GM12878 (cell line): Measurements from ENCODE around the gene ARMC6. TPM values are rescaled to one million over a fixed set of nuclear protein-coding genes. Genes with fewer than 3 reads are reported as not detected.
"Not testable (repeated sequence)": the region's sequence is repeated elsewhere in the genome, so short reads cannot be mapped to it uniquely, and the experiment has no call there.

Experiments used
- ATAC-seq: fragments of 200-7000 bp; cut with Tn5 transposase; 3 replicates; pipeline ENCODE4 v1.9.1; 2020; ENCODE audit warnings: mild to moderate bottlenecking, moderate library complexity
- BruUV-seq: library from RNA; stranded (reverse); fragments of 400-500 nt; replicated peaks from 2 replicates; lab custom pipeline; 2021; lab: Mats Ljungman, UMichigan
- CTCF ChIA-PET: fragments of 300-600 bp; sonication (Branson Sonifier 250); formaldehyde crosslinking; extraction: SDS; loops from one replicate; lab custom pipeline; 2021; ENCODE audit warnings: inconsistent platforms; lab: Yijun Ruan, JAX
- POLR2A ChIA-PET: fragments of 350-600 bp; formaldehyde crosslinking; extraction: SDS; loops from one replicate; lab custom pipeline; 2021; ENCODE audit warnings: inconsistent platforms; lab: Charles Lee
- RAD21 ChIA-PET: fragments of 300-600 bp; sonication (Branson Sonifier 250); formaldehyde crosslinking; loops from one replicate; lab custom pipeline; 2023; ENCODE audit warnings: antibody characterized with exemption; ENCODE audit not compliant: unreplicated experiment; lab: Charles Lee
- SMC1A ChIA-PET: fragments of 300-600 bp; sonication (Branson Sonifier 250); formaldehyde crosslinking; loops from one replicate; lab custom pipeline; 2023; ENCODE audit not compliant: unreplicated experiment, uncharacterized antibody; lab: Charles Lee
- DNase-seq: peaks from one replicate; pipeline ENCODE4 v3.0.0-alpha.2; 2011; ENCODE audit warnings: low read depth, low spot score
- FAIRE-seq: peaks from 3 replicates; lab custom pipeline; 2011; peaks lifted over from hg19 to GRCh38; lab: Jason Lieb, UNC
- H2AFZ ChIP-seq: 2 replicates; pipeline ENCODE4 v1.6.0; 2011; ENCODE audit warnings: low read depth, low read length, control low read depth; ENCODE audit not compliant: control insufficient read depth
- H3K27ac ChIP-seq: 2 replicates; pipeline ENCODE4 v1.5.1; 2011; ENCODE audit warnings: control low read depth; ENCODE audit not compliant: control insufficient read depth, insufficient read depth
- H3K27me3 ChIP-seq, 2 experiments: replicated peaks in 1 of 2; 2 replicates each; pipeline versions ENCODE4 v1.6.0 to v1.6.1; 2011; ENCODE audit warnings: low read length in 1 of 2; ENCODE audit not compliant: control insufficient read depth in 2 of 2, insufficient read depth in 2 of 2
- H3K36me3 ChIP-seq, 2 experiments: 2 replicates each; pipeline ENCODE4 v1.5.1; 2011; ENCODE audit warnings: low read length in 1 of 2; ENCODE audit not compliant: control insufficient read depth in 2 of 2, insufficient read depth in 2 of 2
- H3K4me1 ChIP-seq: 2 replicates; pipeline ENCODE4 v1.6.1; 2011; ENCODE audit warnings: mild to moderate bottlenecking, low read length, moderate library complexity, mixed read lengths; ENCODE audit not compliant: control insufficient read depth, insufficient read depth
- H3K4me2 ChIP-seq: 2 replicates; pipeline ENCODE4 v1.6.0; 2011; ENCODE audit warnings: control low read depth; ENCODE audit not compliant: control insufficient read depth, insufficient read depth
- H3K4me3 ChIP-seq: fragments of 200-600 bp; sonication (generic); 2 replicates; pipeline ENCODE4 v1.5.1; 2016
- H3K79me2 ChIP-seq: 2 replicates; pipeline ENCODE4 v1.6.0; 2011; ENCODE audit warnings: low read length; ENCODE audit not compliant: control insufficient read depth, insufficient read depth
- H3K9ac ChIP-seq: 2 replicates; pipeline ENCODE4 v1.8.0; 2011; ENCODE audit warnings: low read length, control low read depth, mixed read lengths; ENCODE audit not compliant: control insufficient read depth, insufficient read depth
- H3K9me3 ChIP-seq: replicated peaks from 3 replicates; pipeline ENCODE4 v1.5.1; 2011; ENCODE audit warnings: mild to moderate bottlenecking, low read length; ENCODE audit not compliant: control insufficient read depth, insufficient read depth
- H4K20me1 ChIP-seq: 2 replicates; pipeline ENCODE4 v1.6.0; 2011; ENCODE audit not compliant: control insufficient read depth, insufficient read depth
- EZH2 ChIP-seq: IDR thresholded peaks from 2 replicates; pipeline ENCODE4 v1.6.1; 2012; ENCODE audit warnings: low read depth, mild to moderate bottlenecking, control low read depth, inconsistent platforms, low read length, borderline replicate concordance; ENCODE audit not compliant: control insufficient read depth
- FOXK2 ChIP-seq: fragments of 450-650 bp; IDR thresholded peaks from 2 replicates; pipeline ENCODE4 v1.6.1; 2017; ENCODE audit warnings: mild to moderate bottlenecking, moderate library complexity
- HDAC2 ChIP-seq: fragments of 200-600 bp; sonication (generic); IDR thresholded peaks from 2 replicates; pipeline ENCODE4 v1.6.1; 2017
- IRF5 ChIP-seq: fragments of 450-650 bp; IDR thresholded peaks from 2 replicates; pipeline ENCODE4 v1.6.1; 2017; ENCODE audit warnings: borderline replicate concordance
- KDM1A ChIP-seq: fragments of 200-600 bp; sonication (generic); IDR thresholded peaks from 2 replicates; pipeline ENCODE4 v1.6.1; 2016; ENCODE audit warnings: borderline replicate concordance
- KLF5 ChIP-seq: fragments of 450-650 bp; IDR thresholded peaks from 2 replicates; pipeline ENCODE4 v1.6.1; 2014; ENCODE audit warnings: mild to moderate bottlenecking; ENCODE audit not compliant: partially characterized antibody
- SUZ12 ChIP-seq: fragments of 200-600 bp; sonication (generic); IDR thresholded peaks from one replicate; pipeline ENCODE4 v1.6.1; 2018; ENCODE audit warnings: antibody characterized with exemption, mild to moderate bottlenecking; ENCODE audit not compliant: unreplicated experiment
- YY1 ChIP-seq: IDR thresholded peaks from 2 replicates; pipeline ENCODE4 v1.6.1; 2011; ENCODE audit warnings: low read depth, mild to moderate bottlenecking, low read length
- WGBS: methylation state at CpG from one replicate; pipeline ENCODE4 v1.1.6; 2016; ENCODE audit warnings: low lambda C conversion rate; ENCODE audit not compliant: insufficient replicate concordance, insufficient coverage; ENCODE audit errors: missing lambda C conversion rate; 5-methylcytosine and 5-hydroxymethylcytosine counted together
- in situ Hi-C: fragments of 300-500 bp; cut with MboI; formaldehyde crosslinking; loops from 9 replicates; pipeline ENCODE4 v1.14.3; 2018; ENCODE audit warnings: mixed read lengths
- intact Hi-C: fragments of 100-400 bp; cut with micrococcal nuclease; formaldehyde crosslinking; loops from one replicate; pipeline ENCODE4 v1.14.2; 2022; ENCODE audit not compliant: unreplicated experiment
- polyA plus RNA-seq, 11 experiments: library from polyadenylated mRNA; depleted of rRNA in 4 of 11; unstranded in 6 of 11; stranded (reverse) in 5 of 11; fragments of >200 nt; fragmentation: Nextera tagmentation in 4 of 11; fragmentation: Illumina TruSeq in 1 of 11; extraction: Ambion mirVana in 4 of 11; extraction: Trizol in 1 of 11; gene quantifications; 1 replicate in 1 of 11; 2 replicates in 10 of 11; pipeline versions ENCODE4 v1.2.1 to v1.2.3, GENCODE V29; 2011 to 2016; ENCODE audit warnings: inconsistent platforms in 2 of 11, missing spikeins in 2 of 11, low read depth in 1 of 11
- total RNA-seq, 4 experiments: library from RNA; depleted of rRNA in 3 of 4; stranded (reverse); fragments of >200 nt in 3 of 4; fragmentation: Illumina TruSeq in 1 of 4; extraction: Trizol in 1 of 4; gene quantifications; 2 replicates each; pipeline versions ENCODE4 v1.2.1 to v1.2.3, GENCODE V29; 2013 to 2021
- TF ChIP-seq, protein P1 (sequence below): IDR thresholded peaks from 2 replicates; pipeline ENCODE4 v1.6.1; 2012; ENCODE audit warnings: low read depth, low read length, improper control_type of control experiment
- TF ChIP-seq, protein P2 (sequence below): IDR thresholded peaks from 2 replicates; pipeline ENCODE4 v1.6.1; 2011; ENCODE audit warnings: borderline replicate concordance, low read depth, mild to moderate bottlenecking, moderate library complexity, low read length; ENCODE audit not compliant: insufficient read depth, poor library complexity, severe bottlenecking

ARMC6 gene
- total and polyA plus RNA-seq, 10 of the 15 experiments (the other 5 are each of a cell fraction or from before 2014, with no cell fraction given) = 1.1 to 64.4 (median 41.6) TPM

DNA sequence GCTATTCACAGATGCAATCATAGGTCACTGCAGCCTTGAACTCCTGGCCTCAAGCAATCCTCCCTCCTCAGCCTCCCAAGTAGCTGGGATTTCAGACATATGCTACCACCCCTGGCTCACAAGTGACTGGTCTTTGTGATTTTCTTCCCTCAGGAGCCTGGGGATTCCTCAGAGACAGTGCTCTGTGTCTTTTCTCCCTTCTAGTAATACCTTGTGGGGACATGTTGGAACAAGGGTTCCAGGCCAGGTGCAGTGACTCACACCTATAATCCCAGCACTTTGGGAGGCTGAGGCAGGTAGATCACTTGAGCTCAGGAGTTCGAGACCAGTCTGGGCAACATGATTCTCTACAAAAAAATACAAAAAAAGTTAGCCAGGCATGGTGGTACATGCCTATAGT lies 10.0 kb upstream of the ARMC6 start:
- SMC1A ChIA-PET, FAIRE-seq, BruUV-seq, RAD21 ChIA-PET, H3K27ac ChIP-seq, ATAC-seq, H3K27me3 ChIP-seq, DNase-seq, H3K4me2 ChIP-seq, H3K4me1 ChIP-seq, H3K9me3 ChIP-seq, H3K4me3 ChIP-seq, intact Hi-C loops, in situ Hi-C loops, H2AFZ ChIP-seq, H4K20me1 ChIP-seq, H3K9ac ChIP-seq: not testable (repeated sequence)
- 100% methylated on average over 1 of the region's 1 CpG for WGBS
- peaks cover 18 to 42% of the 10 kb centered on the region in 2 experiments for H3K36me3 ChIP-seq
- CTCF ChIA-PET = interaction anchor here (0.8 kb wide), 1 partner anchor 264 kb away, joined by 3 read pairs; no protein-coding TSS in a partner anchor
- POLR2A ChIA-PET = interaction anchor here (0.9 kb wide), 1 partner anchor 151 kb away, joined by 3 read pairs; no protein-coding TSS in a partner anchor
- peaks cover 20% of the 10 kb centered on the region for H3K79me2 ChIP-seq

DNA sequence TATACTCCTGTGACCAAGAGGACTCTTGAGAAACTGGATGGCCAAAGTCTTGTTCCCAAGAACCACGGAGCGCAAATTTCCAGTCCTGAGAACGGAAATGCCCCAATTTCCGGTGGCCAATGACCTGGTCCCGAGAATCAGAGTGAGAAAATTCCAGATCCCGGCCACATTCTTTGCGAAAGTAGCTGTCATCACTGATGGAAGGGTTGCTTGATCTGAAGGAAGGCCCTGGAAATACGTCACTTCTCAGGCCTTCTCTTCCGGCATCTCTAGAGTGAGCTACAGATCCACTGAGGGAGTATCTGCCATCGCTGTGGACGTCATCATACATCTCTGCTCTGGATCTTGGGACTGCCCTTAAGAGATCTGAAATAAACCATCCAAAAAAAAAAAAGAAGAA lies 7.5 kb upstream of the ARMC6 start:
- WGBS = 91% methylated on average over 11 of the region's 11 CpGs
- H2AFZ ChIP-seq = no peak overlapping the region
- RAD21 ChIA-PET = no interaction called here
- no peak for ATAC-seq
- no peak overlapping the region for H3K9ac ChIP-seq
- no peaks in the 10 kb centered on the region for H3K27me3 ChIP-seq
- FAIRE-seq = no peak
- H3K36me3 ChIP-seq = peaks cover 14 to 43% of the 10 kb centered on the region in 2 experiments
- no peaks in the 10 kb centered on the region for H3K4me1 ChIP-seq
- DNase-seq = no peak
- no peak overlapping the region for H3K4me2 ChIP-seq
- H3K79me2 ChIP-seq = peaks cover 21% of the 10 kb centered on the region
- POLR2A ChIA-PET = no interaction called here
- no peaks in the 10 kb centered on the region for H4K20me1 ChIP-seq
- H3K9me3 ChIP-seq = no peaks in the 10 kb centered on the region
- no TSS peak for BruUV-seq
- in situ Hi-C loops = no loop called here
- no peak overlapping the region for H3K27ac ChIP-seq
- intact Hi-C loops = no loop called here
- no peak overlapping the region for H3K4me3 ChIP-seq
- SMC1A ChIA-PET = no interaction called here
- CTCF ChIA-PET = interaction anchor here (1.3 kb wide), 2 partner anchors 9 to 106 kb away, joined by 3 read pairs; partner anchors contain the start of genes COPE and DDX49
- no peak for TF ChIP-seq SUZ12
- TF ChIP-seq, protein P1, sequence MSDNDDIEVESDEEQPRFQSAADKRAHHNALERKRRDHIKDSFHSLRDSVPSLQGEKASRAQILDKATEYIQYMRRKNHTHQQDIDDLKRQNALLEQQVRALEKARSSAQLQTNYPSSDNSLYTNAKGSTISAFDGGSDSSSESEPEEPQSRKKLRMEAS = no peak
- TF ChIP-seq KDM1A = no peak
- TF ChIP-seq YY1 = no peak
- no peak for TF ChIP-seq KLF5
- TF ChIP-seq IRF5 = no peak
- TF ChIP-seq, protein P2, sequence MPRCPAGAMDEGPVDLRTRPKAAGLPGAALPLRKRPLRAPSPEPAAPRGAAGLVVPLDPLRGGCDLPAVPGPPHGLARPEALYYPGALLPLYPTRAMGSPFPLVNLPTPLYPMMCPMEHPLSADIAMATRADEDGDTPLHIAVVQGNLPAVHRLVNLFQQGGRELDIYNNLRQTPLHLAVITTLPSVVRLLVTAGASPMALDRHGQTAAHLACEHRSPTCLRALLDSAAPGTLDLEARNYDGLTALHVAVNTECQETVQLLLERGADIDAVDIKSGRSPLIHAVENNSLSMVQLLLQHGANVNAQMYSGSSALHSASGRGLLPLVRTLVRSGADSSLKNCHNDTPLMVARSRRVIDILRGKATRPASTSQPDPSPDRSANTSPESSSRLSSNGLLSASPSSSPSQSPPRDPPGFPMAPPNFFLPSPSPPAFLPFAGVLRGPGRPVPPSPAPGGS = no peak
- TF ChIP-seq EZH2 = no peak
- TF ChIP-seq HDAC2 = no peak
- no peak for TF ChIP-seq FOXK2
